NCI-H2029 (cell line): ENCODE data around the gene IL2RG.
A peak's percentile ranks its signal among the peaks of the same experiment; 100 is the strongest.

ENCODE experiments used
- DNase-seq: peaks from one replicate; lab custom pipeline; 2025; lab: John Stamatoyannopoulos, UW

Gene IL2RG

GRCh38 chrX:71068044-71068918 is 43.1 kb downstream of the IL2RG start, which contains the start of gene SNX12:
TSS of gene SNX12 (minus strand) at chrX:71068334. CDS start at chrX:71068306, 28 bp downstream.
- peak; percentile 83 for DNase-seq

DNA sequence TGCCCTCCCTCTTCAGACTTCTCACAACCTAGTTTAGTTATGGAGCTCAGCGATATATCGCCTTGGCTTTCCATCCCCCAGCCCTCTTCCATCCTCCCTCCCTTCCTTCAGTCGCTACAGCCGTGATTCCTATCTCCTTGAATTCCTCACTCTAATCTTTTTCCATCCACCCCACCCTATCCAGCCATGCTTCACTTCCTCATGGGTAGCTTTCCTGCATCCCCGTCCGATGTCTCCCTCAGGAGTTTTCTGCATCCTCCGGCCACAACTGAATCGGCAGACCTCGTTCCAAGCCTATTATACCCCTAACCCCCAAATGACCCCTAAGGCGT is 43.7 kb downstream of the IL2RG start:
- DNase-seq: no peak

DNA sequence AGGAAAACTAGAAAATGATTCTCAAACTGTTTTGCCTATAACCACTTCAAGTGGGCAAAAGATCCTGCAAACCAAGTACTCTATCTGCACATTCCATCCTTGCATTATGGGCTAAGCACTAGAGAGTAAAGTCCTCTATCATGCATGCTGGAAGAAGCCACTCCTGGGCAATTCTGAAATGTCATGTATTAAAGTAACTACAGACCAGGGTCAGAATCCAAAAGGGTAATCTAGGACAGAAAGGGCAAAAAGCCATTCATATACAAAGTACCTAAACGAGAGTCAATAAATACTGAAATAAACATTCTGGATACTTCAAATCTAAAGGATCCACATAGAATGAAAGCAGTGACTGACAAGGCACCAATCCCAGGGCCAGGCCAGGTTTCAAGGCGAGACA is 44.3 kb downstream of the IL2RG start:
- DNase-seq: no peak

- no peak for DNase-seq
Observed at GRCh38 chrX:71060127-71060526, 51.2 kb downstream of the IL2RG start.

- no peak for DNase-seq
Observed at GRCh38 chrX:71057848-71058530, 53.4 kb downstream of the IL2RG start.
